UCSD-AML1 (cell line): ENCODE data around the gene CDH4.

Source experiments
- DNase-seq: peaks from one replicate; lab custom pipeline; 2025; ENCODE audit not compliant: unreplicated experiment; lab: John Stamatoyannopoulos, UW

The CDH4 gene

GRCh38 chr20:61682996-61683681 is 431.1 kb downstream of the CDH4 start:
- DNase-seq, result no peak

GRCh38 chr20:61683721-61684120 is 431.7 kb downstream of the CDH4 start:
- DNase-seq, result no peak

GRCh38 chr20:61684136-61684535 is 432.1 kb downstream of the CDH4 start:
- no peak for DNase-seq

GRCh38 chr20:61684583-61685235 is 432.6 kb downstream of the CDH4 start:
- DNase-seq, result no peak

GRCh38 chr20:61685462-61685861 is 433.4 kb downstream of the CDH4 start:
- DNase-seq, result no peak

- no peak for DNase-seq
These were observed 434.2 kb downstream of the CDH4 start for GRCh38 chr20:61686051-61686936.

- no peak for DNase-seq
These were observed 436.4 kb downstream of the CDH4 start for GRCh38 chr20:61688411-61688810.

- DNase-seq, result no peak
These were observed 438.1 kb downstream of the CDH4 start for GRCh38 chr20:61690150-61690549.

GRCh38 chr20:61690993-61691838 is 439.2 kb downstream of the CDH4 start:
- DNase-seq, result no peak

GRCh38 chr20:61691978-61692377 is 439.9 kb downstream of the CDH4 start:
- DNase-seq, result no peak

- DNase-seq, result no peak
These were observed 440.4 kb downstream of the CDH4 start for GRCh38 chr20:61692479-61692878.

- no peak for DNase-seq
These were observed 441.1 kb downstream of the CDH4 start for GRCh38 chr20:61693055-61693600.

GRCh38 chr20:61694682-61695081 is 442.6 kb downstream of the CDH4 start:
- DNase-seq, result no peak

- DNase-seq, result no peak
These were observed 443.7 kb downstream of the CDH4 start for GRCh38 chr20:61695741-61696140.

- DNase-seq, result no peak
These were observed 444.2 kb downstream of the CDH4 start for GRCh38 chr20:61696181-61696735.

GRCh38 chr20:61697666-61698597 is 445.9 kb downstream of the CDH4 start:
- no peak for DNase-seq

GRCh38 chr20:61698598-61699494 is 446.8 kb downstream of the CDH4 start:
- no peak for DNase-seq
